ENCODE data around the gene PARD3B.

GRCh38 chr2:205586626-205587025 is 1041.4 kb downstream of the PARD3B start:
- no peak for TF ChIP-seq CTCF (IDR thresholded peaks at IDR 0.05; ENCODE audit: low read depth, low read length)
- no peak for TF ChIP-seq POLR2A (IDR thresholded peaks at IDR 0.05; ENCODE audit: extremely low read depth, insufficient read length)
- TF ChIP-seq MAX (IDR thresholded peaks at IDR 0.05; ENCODE audit: low read depth, low read length), result no peak
